Suprapubic skin (tissue), 3 donors: ENCODE measurements around the gene BLVRB.

ENCODE experiments used
- POLR2A ChIP-seq, 2 donors: fragments of 450-650 bp; IDR thresholded peaks; one replicate each; pipeline ENCODE4 v1.6.1; 2017; ENCODE audit warnings: antibody characterized with exemption in 2 of 2, mild to moderate bottlenecking in 2 of 2, moderate library complexity in 2 of 2
- TF ChIP-seq, protein P1 (sequence below), 2 donors: fragments of 200-600 bp in 1 of 2; fragments of 450-650 bp in 1 of 2; sonication (generic) in 1 of 2; IDR thresholded peaks; one replicate each; pipeline ENCODE4 v1.5.1; 2016 to 2019; ENCODE audit warnings: antibody characterized with exemption in 2 of 2, mild to moderate bottlenecking in 1 of 2, moderate library complexity in 1 of 2

DNA sequence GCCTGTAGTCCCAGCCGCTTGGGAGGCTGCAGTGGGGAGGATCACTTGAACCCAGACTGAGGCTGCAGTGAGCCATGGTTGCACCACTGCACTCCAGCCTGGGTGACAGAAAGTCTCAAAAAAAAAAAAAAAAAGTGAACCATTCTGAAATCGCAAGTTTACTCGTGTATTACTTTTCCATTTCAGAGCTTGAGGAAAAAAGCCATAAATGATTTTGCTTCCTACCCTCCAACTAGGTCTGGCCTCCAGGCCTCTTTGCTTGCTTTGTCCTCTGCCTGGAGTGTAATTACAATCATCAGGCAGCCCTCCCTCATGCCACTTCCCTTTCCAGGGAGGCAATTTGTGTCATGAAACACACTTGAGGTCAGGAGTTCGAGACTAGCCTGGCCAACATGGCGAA is 8.5 kb downstream of the BLVRB start:
- no peak for TF ChIP-seq POLR2A (IDR thresholded peaks at IDR 0.05)
- TF ChIP-seq, protein P1, sequence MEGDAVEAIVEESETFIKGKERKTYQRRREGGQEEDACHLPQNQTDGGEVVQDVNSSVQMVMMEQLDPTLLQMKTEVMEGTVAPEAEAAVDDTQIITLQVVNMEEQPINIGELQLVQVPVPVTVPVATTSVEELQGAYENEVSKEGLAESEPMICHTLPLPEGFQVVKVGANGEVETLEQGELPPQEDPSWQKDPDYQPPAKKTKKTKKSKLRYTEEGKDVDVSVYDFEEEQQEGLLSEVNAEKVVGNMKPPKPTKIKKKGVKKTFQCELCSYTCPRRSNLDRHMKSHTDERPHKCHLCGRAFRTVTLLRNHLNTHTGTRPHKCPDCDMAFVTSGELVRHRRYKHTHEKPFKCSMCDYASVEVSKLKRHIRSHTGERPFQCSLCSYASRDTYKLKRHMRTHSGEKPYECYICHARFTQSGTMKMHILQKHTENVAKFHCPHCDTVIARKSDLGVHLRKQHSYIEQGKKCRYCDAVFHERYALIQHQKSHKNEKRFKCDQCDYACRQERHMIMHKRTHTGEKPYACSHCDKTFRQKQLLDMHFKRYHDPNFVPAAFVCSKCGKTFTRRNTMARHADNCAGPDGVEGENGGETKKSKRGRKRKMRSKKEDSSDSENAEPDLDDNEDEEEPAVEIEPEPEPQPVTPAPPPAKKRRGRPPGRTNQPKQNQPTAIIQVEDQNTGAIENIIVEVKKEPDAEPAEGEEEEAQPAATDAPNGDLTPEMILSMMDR (IDR thresholded peaks at IDR 0.05) = no peak
